ENCODE measurements around the gene ZNF112.

The ZNF112 gene

GRCh38 chr19:44278181-44278690 lies 78.2 kb downstream of the ZNF112 start:
- no peak for DNase-seq

- no peak for DNase-seq
Measured at GRCh38 chr19:44277331-44277730, 79.1 kb downstream of the ZNF112 start.

All from COR-L47 (cell line).